ENCODE data around the gene CPNE2.

The CPNE2 gene

DNA sequence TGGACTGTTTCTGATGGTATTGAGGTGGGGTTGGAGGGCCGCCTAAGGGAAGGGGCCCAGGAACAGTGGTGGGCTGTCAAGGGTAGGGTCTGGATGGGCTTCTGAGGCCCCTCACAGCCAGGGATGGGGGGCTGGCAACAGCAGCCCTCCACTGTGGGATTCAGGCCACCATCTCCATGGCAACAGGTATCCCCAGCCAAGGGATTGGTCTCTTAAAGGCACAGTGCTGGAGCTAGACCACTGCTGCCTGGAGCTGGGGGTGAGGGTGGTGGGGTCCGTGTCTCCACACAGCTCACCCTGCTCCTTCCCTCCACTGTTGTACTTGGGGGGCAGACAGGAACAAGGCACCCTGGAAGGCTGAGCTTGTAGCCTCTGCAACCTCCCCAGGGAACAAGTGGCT, 51.6 kb downstream of the CPNE2 start:
- peak; percentile 19 for DNase-seq (ENCODE audit: low spot score)

- DNase-seq (ENCODE audit: low spot score): peak; percentile 6
Observed at GRCh38 chr16:57145046-57146021, 53.0 kb downstream of the CPNE2 start.

GRCh38 chr16:57146040-57146647, 53.8 kb downstream of the CPNE2 start:
- peak; percentile 10 for DNase-seq (ENCODE audit: low spot score)

DNA sequence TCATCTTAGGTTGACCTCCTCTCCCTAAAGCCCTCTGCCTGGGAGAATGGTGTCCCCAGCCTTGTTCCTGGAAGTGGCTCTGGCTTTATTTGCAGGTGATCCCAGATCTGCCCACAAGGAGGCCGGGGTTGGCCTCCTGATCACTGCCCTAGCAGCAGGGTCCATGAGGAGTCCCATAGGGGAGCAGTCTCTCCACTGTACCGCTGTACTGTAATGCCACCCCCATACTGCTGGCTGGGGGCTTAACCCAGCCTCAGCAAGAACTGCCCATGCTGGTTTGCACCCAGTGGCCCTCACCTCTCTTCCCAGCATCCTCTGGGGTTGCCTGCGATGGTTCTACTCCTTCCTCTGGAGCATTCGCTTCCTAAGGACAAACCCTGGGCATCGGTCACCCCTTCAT, 54.4 kb downstream of the CPNE2 start:
- DNase-seq (ENCODE audit: low spot score): no peak

DNA sequence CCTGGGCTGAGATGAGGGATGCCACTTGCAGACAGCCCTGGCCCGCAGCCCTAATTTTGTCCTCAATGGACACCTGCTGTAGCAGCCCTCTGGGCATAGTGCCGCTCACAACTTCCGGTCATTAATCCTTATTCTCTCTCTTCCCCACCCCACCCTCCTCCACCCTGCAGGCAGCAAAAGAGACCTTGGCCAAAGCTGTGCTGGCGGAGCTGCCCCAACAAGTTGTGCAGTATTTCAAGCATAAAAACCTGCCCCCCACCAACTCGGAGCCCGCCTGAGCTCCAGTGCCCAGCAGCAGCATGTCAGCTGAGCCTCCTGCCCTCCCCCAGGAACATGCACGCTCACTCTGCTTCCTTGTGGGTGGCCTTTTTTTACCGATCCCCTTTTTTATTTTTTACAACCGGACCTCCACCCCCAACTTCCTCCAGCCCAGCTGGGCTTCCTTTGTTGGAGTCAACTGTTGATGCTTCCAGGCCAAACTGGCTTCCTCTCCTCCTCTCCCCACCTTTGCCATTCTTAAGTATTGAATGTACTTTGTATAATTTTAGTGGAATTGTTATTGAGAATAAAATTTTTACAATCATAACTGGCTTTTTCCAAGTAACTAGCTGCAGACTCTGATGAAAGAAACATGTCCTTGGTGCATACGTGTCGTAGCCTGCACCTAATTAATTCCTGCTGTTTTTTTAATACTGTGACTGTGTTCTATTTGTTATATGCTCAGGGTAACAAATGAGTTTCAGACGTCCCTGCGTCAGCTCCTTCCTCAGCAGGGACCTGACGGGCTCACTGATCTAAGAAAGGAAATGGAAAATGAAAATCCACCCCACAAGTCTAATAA, 55.2 kb downstream of the CPNE2 start:
- peak; percentile 61 for DNase-seq (ENCODE audit: low spot score)

- DNase-seq (ENCODE audit: low spot score): no peak
Observed at GRCh38 chr16:57148481-57148880, 56.1 kb downstream of the CPNE2 start.

- DNase-seq (ENCODE audit: low spot score): no peak
Observed at GRCh38 chr16:57149391-57149790, 57.0 kb downstream of the CPNE2 start.

DNA sequence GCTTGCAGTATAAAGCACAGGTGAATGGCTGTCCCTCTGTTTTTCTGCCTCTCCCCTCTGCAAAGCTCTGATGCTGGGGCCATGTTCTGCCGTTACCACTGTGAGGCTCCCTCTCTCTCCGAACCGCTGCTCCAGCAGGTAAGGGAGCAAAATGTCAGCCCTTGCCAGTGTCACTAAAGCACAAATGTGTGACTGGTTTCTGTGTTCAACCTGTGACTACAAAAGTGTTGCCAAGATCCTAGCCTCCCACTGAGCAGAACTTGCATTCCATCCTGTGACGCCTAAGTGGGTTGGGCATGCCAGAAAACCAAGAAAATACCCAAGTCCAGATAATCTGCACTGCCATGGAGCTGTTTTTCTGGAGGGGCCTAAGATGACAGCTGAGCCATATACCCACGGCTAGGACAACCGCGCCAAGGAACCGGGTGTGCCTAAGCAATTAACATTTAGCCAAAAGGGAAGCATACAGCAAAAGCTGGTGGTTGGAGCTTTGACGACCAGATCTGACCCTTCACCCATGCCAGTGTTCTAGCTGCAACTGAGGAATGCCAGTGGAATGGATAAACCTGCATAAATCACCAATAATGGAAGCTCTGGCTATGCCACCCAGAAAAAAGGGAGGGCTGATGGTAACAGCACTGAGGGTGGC, 58.4 kb downstream of the CPNE2 start:
- DNase-seq (ENCODE audit: low spot score): peak; percentile 3

DNA sequence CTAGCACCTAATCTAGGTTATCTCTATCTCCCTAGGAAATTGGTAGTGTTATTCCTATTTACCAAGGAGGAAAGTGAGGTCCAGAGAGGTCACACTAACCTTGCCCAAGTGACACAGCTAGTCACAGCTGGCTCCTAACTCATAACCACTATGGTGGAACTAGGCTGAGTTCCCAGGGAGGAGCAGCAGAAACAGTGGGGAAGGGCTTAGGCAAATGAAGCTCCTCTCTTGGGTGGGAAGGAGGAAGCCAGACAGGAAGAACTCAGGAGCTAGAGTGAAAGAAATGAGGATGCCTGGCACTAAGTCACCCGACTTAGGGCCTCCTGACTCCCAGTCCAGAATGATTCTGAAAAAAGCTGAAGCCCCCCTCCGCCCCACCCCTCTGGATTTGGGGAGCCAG, 59.0 kb downstream of the CPNE2 start:
- no peak for DNase-seq (ENCODE audit: low spot score)

GRCh38 chr16:57152096-57153093, 60.0 kb downstream of the CPNE2 start:
- DNase-seq (ENCODE audit: low spot score): peak; percentile 54

GRCh38 chr16:57153841-57154240, 61.5 kb downstream of the CPNE2 start:
- no peak for DNase-seq (ENCODE audit: low spot score)

DNA sequence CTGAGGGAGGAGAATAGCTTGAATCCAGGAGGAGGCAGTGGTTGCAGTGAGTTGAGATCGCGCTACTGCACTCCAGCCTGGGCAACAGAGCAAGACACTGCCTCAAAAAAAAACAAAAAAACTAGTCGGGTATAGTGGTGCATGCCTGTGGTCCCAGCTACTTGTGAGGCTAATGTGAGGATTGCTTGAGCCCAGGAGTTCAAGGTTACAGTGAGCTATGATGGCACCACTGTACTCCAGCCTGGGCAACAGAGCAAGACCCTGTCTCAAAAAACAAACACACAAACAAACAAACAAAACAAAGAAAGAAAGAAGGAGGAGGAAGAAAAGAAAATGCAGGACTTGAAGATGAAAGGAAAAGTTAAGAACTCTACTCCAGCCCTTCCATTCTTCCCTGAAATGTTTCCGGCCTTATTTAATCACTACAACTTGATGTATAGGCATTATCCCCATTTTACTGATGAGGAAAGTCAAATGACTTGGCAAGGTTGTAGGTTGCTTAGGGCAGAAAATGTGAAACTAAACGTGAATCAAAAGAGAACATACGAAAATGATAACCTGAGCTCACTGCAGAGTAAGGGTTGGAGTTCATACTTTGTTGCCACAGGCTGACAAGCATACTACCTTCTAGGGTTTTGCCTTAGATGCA, 63.4 kb downstream of the CPNE2 start:
- DNase-seq (ENCODE audit: low spot score): no peak

DNA sequence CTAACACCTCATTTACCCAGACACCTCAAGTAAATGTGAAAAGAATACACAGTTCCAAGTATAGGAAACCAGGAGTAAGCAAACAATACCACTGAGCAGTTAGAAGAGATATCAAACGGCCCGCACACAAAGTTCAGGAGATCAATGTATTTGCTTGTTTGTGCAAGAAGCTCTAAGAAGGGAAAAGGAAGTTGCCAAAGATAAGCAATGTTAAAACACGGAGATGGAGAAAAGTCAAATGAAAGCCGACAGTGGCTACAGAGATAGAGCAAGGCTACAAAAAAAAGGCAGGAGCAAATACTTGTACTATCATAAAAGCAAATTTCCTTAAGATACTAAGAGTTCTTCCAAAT, 63.9 kb downstream of the CPNE2 start:
- DNase-seq (ENCODE audit: low spot score): no peak

DNA sequence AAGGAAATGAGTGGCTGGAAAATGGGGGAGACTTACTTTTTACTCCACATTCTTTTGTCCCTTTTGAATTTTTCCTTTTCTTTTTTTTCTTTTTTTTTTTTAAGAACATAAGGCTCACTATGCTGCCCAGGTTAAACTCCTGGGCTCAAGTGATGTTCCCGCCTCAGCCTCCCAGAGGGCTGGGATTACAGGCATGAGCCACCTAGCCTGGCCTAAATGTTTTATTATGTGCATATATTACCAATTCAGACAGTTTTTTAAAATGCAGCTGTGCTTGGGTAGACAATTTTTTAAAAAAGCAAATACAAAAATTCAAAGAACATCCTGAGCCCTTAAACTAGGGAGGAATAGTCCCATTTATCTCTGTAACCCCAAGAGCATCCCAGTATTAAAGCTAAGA, 65.2 kb downstream of the CPNE2 start:
- DNase-seq (ENCODE audit: low spot score): no peak

- no peak for DNase-seq (ENCODE audit: low spot score)
Observed at GRCh38 chr16:57159447-57159846, 67.1 kb downstream of the CPNE2 start.

DNA sequence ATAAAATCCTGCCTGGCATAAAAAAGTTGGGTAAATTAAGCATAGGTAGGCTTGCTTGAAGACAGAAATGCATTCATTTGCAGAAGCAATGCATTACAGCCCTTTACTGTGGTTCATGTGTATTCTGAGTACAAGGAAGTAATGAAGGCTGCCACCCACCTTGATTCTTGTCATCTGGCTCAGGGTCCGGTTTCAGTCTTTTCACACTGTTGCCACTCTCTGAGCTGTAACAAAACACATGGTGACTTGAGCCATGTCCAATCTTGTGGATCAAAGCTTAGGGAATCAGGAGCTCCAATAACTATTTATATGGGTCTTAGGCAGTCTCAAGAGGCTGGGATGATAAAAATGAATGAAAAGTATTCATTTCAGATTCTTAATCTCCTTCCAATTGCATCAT, 71.5 kb downstream of the CPNE2 start:
- no peak for DNase-seq (ENCODE audit: low spot score)

GRCh38 chr16:57165483-57165882, 73.1 kb downstream of the CPNE2 start:
- no peak for DNase-seq (ENCODE audit: low spot score)

GRCh38 chr16:57165938-57166337, 73.6 kb downstream of the CPNE2 start:
- DNase-seq (ENCODE audit: low spot score): no peak

GRCh38 chr16:57166451-57166850, 74.1 kb downstream of the CPNE2 start:
- DNase-seq (ENCODE audit: low spot score): no peak

DNA sequence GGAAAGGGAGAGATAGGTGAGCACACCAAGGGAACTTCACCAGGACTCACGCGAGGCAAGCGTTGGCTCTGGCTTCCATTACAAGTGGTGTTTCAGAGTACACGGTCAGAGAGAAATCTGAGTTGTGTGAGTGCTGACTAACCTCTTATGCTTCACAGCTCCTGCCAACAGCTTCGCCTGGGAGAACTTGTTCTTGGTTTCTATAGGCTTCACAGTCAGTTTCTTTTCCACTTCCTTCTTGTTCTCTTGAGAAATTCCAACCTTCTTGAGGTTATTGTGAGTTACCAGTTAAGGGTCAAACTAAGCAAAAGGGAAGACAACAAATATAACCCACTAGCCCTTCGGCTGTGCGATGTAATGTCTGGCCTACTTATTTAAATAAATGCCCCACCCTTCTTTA, 74.6 kb downstream of the CPNE2 start:
- no peak for DNase-seq (ENCODE audit: low spot score)
